Caco-2 (cell line): ENCODE measurements around the gene ARMC5. TPM values are rescaled to one million over a fixed set of nuclear protein-coding genes. Genes with fewer than 3 reads are reported as not detected.
A peak's percentile ranks its signal among the peaks of the same experiment; 100 is the strongest.

Experiments
- BruUV-seq: library from RNA; stranded (reverse); fragments of 400-500 nt; replicated peaks from 2 replicates; lab custom pipeline; 2021; lab: Mats Ljungman, UMichigan
- CTCF ChIA-PET: fragments of 300-600 bp; sonication (Branson Sonifier 250); formaldehyde crosslinking; loops from one replicate; lab custom pipeline; 2022; ENCODE audit warnings: antibody characterized with exemption; lab: Charles Lee
- POLR2A ChIA-PET: fragments of 300-600 bp; sonication (Branson Sonifier 250); formaldehyde crosslinking; loops from one replicate; lab custom pipeline; 2022; ENCODE audit warnings: antibody characterized with exemption; lab: Charles Lee
- DNase-seq, 2 experiments: peaks; one replicate each; pipeline versions ENCODE4 v3.0.0 to v3.0.0-alpha.2; 2020 to 2022
- H3K27me3 ChIP-seq: replicated peaks from 2 replicates; pipeline ENCODE4 v1.6.0; 2011; ENCODE audit warnings: low read length; ENCODE audit not compliant: control insufficient read depth, insufficient read depth
- H3K36me3 ChIP-seq: 2 replicates; pipeline ENCODE4 v1.5.1; 2011; ENCODE audit warnings: low read length; ENCODE audit not compliant: control insufficient read depth, insufficient read depth
- H3K4me1 ChIP-seq: fragments of 250-450 bp; sonication (Bioruptor Pico); 2 replicates; pipeline ENCODE4 v1.5.1; 2020; ENCODE audit warnings: mild to moderate bottlenecking
- H3K4me3 ChIP-seq: 2 replicates; pipeline ENCODE4 v1.5.1; 2011; ENCODE audit warnings: low read depth, mild to moderate bottlenecking, control low read depth, low read length
- H3K9me3 ChIP-seq: fragments of 250-450 bp; sonication (Bioruptor Pico); 2 replicates; pipeline ENCODE4 v1.5.1; 2020; ENCODE audit warnings: mild to moderate bottlenecking, moderate library complexity
- H3K27ac Mint-ChIP-seq: one replicate; pipeline ENCODE4 v1.8.0; 2022; ENCODE audit warnings: mixed read lengths; ENCODE audit not compliant: unreplicated experiment
- H3K27me3 Mint-ChIP-seq: one replicate; pipeline ENCODE4 v1.8.0; 2022; ENCODE audit warnings: mixed read lengths; ENCODE audit not compliant: insufficient read depth, unreplicated experiment
- H3K36me3 Mint-ChIP-seq: one replicate; pipeline ENCODE4 v1.8.0; 2022; ENCODE audit warnings: mild to moderate bottlenecking, mixed read lengths; ENCODE audit not compliant: insufficient read depth, unreplicated experiment
- H3K4me1 Mint-ChIP-seq: one replicate; pipeline ENCODE4 v1.8.0; 2022; ENCODE audit warnings: low read depth, mixed read lengths; ENCODE audit not compliant: unreplicated experiment
- H3K4me3 Mint-ChIP-seq: one replicate; pipeline ENCODE4 v1.8.0; 2022; ENCODE audit warnings: mild to moderate bottlenecking, moderate library complexity, mixed read lengths; ENCODE audit not compliant: unreplicated experiment
- H3K9me3 Mint-ChIP-seq: one replicate; pipeline ENCODE4 v1.8.0; 2022; ENCODE audit warnings: mixed read lengths; ENCODE audit not compliant: unreplicated experiment
- intact Hi-C: fragments of 100-400 bp; cut with micrococcal nuclease; formaldehyde crosslinking; loops from one replicate; pipeline ENCODE4 v1.10.0; 2022; ENCODE audit not compliant: unreplicated experiment
- total RNA-seq: library from RNA; stranded (reverse); gene quantifications from 2 replicates; pipeline ENCODE4 v1.2.3, GENCODE V29; 2022
- TF ChIP-seq, protein P1 (sequence below), 2 experiments: fragments of 200-600 bp in 1 of 2; IDR thresholded peaks; 1 replicate in 1 of 2; 2 replicates in 1 of 2; pipeline versions ENCODE4 v1.5.1 to v1.8.0; 2011 to 2022; ENCODE audit warnings: antibody characterized with exemption in 1 of 2, control low read depth in 1 of 2, inconsistent platforms in 1 of 2, low read depth in 1 of 2, low read length in 1 of 2, mild to moderate bottlenecking in 1 of 2, moderate library complexity in 1 of 2; ENCODE audit not compliant: insufficient read depth in 1 of 2, severe bottlenecking in 1 of 2, unreplicated experiment in 1 of 2

Gene ARMC5
- total RNA-seq, 1 experiment from 2014 or later = 10.2 TPM

- Mint-ChIP-seq H3K36me3 (peaks cover 14% of the 10 kb centered on the region), H3K4me1 (peaks cover 24% of the 10 kb centered on the region), H3K27ac (peak overlapping the region; percentile 57), H3K4me3 (peak overlapping the region; percentile 96), H3K9me3 (no peaks in the 10 kb centered on the region), H3K27me3 (no peaks in the 10 kb centered on the region)
- ChIA-PET POLR2A (no interaction called here), CTCF (interaction anchor here (1.0 kb wide), 1 partner anchor 21 kb away, joined by 3 read pairs; no protein-coding TSS in a partner anchor)
- BruUV-seq = no TSS peak
- TF ChIP-seq, protein P1, sequence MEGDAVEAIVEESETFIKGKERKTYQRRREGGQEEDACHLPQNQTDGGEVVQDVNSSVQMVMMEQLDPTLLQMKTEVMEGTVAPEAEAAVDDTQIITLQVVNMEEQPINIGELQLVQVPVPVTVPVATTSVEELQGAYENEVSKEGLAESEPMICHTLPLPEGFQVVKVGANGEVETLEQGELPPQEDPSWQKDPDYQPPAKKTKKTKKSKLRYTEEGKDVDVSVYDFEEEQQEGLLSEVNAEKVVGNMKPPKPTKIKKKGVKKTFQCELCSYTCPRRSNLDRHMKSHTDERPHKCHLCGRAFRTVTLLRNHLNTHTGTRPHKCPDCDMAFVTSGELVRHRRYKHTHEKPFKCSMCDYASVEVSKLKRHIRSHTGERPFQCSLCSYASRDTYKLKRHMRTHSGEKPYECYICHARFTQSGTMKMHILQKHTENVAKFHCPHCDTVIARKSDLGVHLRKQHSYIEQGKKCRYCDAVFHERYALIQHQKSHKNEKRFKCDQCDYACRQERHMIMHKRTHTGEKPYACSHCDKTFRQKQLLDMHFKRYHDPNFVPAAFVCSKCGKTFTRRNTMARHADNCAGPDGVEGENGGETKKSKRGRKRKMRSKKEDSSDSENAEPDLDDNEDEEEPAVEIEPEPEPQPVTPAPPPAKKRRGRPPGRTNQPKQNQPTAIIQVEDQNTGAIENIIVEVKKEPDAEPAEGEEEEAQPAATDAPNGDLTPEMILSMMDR (IDR thresholded peaks at IDR 0.05; ENCODE audit: insufficient read depth in 1 of 2, low read depth in 1 of 2, low read length in 1 of 2, severe bottlenecking in 1 of 2, unreplicated experiment in 1 of 2) = peak in 1 of 2 experiments; percentile 16
- H3K27me3 ChIP-seq = no peaks in the 10 kb centered on the region
- no peaks in the 10 kb centered on the region for H3K36me3 ChIP-seq
- intact Hi-C loops = no loop called here
- H3K4me3 ChIP-seq = peak overlapping the region; percentile 47; the same call in 1 of the 2 replicates
- DNase-seq = peak; percentile 69 to 75
- no peaks in the 10 kb centered on the region; the same call in 1 of the 2 replicates for H3K4me1 ChIP-seq
- H3K9me3 ChIP-seq = no peaks in the 10 kb centered on the region
These were observed 13.5 kb downstream of the ARMC5 start for GRCh38 chr16:31472709-31473203.

DNA sequence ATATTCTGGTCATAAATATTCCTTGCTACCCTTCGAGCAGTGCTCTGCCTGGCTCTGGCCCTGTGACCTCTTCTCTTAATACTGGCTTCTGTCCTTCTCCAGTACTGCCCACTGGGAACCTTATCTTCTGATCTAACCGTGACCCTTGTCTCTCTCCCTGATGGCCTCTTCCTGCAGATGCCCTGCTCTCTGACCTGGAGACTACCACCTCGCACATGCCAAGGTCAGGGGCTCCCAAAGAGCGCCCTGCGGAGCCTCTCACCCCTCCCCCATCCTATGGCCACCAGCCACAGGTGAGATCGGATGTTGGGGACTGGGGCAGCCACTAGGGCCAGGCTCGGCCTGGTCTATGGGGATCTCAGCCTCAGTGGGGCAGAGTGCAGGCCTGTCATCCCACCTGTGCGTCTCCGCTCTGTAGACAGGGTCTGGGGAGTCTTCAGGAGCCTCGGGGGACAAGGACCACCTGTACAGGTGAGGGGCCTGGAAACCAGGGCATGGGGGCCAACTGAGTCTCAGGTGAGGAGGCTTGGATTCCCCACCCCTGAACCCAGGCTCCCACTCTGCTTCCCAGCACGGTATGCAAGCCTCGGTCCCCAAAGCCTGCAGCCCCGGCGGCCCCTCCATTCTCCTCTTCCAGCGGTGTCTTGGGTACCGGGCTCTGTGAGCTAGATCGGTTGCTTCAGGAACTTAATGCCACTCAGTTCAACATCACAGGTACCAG, 14.1 kb downstream of the ARMC5 start:
- no peak overlapping the region for H3K4me3 ChIP-seq
- Mint-ChIP-seq H3K27me3 (no peaks in the 10 kb centered on the region), H3K9me3 (no peaks in the 10 kb centered on the region), H3K4me3 (peak overlapping the region; percentile 96), H3K4me1 (peaks cover 24% of the 10 kb centered on the region), H3K27ac (peak overlapping the region; percentile 57), H3K36me3 (peaks cover 19% of the 10 kb centered on the region)
- BruUV-seq = no TSS peak
- no peak for DNase-seq
- no peaks in the 10 kb centered on the region for H3K9me3 ChIP-seq
- H3K36me3 ChIP-seq = no peaks in the 10 kb centered on the region
- H3K4me1 ChIP-seq = peaks cover 3% of the 10 kb centered on the region
- H3K27me3 ChIP-seq = no peaks in the 10 kb centered on the region
- TF ChIP-seq, protein P1 (IDR thresholded peaks at IDR 0.05; ENCODE audit: insufficient read depth in 1 of 2, low read depth in 1 of 2, low read length in 1 of 2, severe bottlenecking in 1 of 2, unreplicated experiment in 1 of 2) = no peak
- intact Hi-C loops = no loop called here
- CTCF ChIA-PET = interaction anchor here (1.0 to 1.1 kb wide), 2 partner anchors 15 to 22 kb away, joined by 3 read pairs; no protein-coding TSS in a partner anchor
- POLR2A ChIA-PET = no interaction called here

- no peak overlapping the region for H3K27ac Mint-ChIP-seq
- H3K36me3 Mint-ChIP-seq = peaks cover 19% of the 10 kb centered on the region
- POLR2A ChIA-PET = no interaction called here
- Histone ChIP-seq H3K36me3 (no peaks in the 10 kb centered on the region), H3K27me3 (no peaks in the 10 kb centered on the region), H3K9me3 (no peaks in the 10 kb centered on the region), H3K4me1 (peaks cover 3% of the 10 kb centered on the region), H3K4me3 (no peak overlapping the region)
- CTCF ChIA-PET = interaction anchor here (1.0 to 1.1 kb wide), 2 partner anchors 14 to 16 kb away, joined by 3 read pairs; no protein-coding TSS in a partner anchor
- TF ChIP-seq, protein P1 (IDR thresholded peaks at IDR 0.05; ENCODE audit: insufficient read depth in 1 of 2, low read depth in 1 of 2, low read length in 1 of 2, severe bottlenecking in 1 of 2, unreplicated experiment in 1 of 2) = no peak
- no peak overlapping the region for H3K4me3 Mint-ChIP-seq
- peaks cover 24% of the 10 kb centered on the region for H3K4me1 Mint-ChIP-seq
- H3K9me3 Mint-ChIP-seq = no peaks in the 10 kb centered on the region
- intact Hi-C loops = no loop called here
- no peak for DNase-seq
- no peaks in the 10 kb centered on the region for H3K27me3 Mint-ChIP-seq
- BruUV-seq = TSS peak; percentile 6
These were observed 14.9 kb downstream of the ARMC5 start for GRCh38 chr16:31474173-31474714.
